ENCODE measurements around the gene FEN1.

FEN1 gene

DNA sequence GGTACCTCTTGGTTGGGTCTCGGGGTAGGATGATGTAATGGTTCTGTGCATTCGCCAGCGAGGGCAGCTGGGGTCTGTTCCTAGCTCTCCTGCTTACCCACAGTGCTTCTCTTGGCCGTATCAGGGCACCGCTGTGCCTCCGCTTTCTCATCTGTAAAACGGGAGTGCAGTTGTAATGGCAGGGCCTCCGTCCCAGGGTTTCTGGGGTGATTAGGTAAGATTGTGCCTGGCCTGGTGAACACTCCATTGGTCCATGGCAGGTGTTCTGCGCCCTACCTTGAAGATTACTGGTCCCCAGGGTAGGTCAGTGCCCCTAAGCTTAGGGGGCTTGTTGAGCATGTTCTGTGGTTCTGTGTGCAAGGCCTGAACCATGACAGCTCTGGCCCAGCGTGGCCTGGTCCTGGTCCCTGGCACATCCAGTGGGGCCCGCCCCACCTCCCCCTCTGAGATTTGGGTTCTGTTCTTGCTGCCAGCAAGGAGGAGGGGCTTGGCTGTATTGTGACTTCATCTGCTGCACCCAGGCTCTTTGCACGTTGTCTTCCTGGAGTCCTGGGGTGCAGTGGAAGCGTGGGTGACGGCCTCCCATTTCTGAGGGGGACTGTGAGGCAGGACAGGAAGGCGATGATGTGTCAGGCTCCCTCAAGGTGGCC is 35.4 kb upstream of the FEN1 start:
- no peak for DNase-seq

DNA sequence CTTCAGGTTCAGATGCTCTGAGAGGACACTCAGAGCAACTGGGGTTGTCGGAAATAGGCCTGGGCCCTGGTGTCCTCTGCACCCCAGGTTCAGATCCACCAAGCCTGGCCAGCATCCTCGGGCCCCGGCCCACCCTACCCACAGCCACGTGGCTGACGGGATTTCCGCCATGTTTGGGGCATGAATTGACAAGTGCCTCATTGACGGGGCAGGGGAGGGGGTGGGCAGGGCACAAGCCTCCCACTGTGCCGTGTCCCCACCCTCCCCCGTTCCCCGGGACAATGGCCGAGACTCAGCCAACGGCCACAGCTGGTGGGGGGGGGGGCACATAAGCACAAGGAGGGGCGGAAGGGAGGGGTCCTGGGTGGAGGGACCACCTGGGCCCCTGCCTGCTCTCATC is 31.8 kb upstream of the FEN1 start:
- no peak for DNase-seq

DNA sequence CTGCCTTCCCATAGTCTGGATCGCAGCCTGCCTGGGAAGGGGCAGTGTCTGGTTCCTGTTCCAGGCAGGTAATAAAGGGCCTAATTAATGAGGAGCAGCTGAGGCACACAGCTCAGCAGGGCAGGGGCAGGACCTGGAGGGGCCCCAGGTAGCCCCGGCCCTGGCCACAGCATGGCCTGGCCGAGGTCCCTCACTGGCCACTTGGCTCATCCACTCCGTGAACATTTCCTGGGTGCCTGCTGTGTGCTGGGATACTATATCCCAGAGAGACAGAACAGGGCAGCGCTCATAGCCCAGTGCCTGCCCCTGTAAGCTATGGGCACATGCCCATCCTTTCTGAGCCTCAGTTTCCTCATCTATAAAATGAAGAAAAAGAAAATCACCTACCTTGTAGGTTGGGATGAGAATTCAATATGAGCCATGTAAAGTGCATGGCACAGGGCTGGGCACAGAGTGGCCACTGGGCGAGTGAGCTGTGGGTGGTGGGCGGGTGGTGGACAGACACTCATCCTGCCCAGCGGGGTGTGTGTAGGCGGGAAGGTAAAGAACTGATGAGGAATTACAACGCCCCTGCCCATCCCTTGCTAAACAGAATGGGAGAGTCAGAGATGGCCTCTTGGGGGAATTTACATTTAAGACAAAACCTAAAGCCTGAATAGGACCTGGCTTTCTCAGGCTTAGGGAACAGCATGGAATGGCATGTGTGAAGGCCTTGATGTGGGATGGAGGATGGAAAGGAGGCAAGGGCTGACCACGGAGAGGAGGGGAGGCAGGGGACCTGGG is 31.1 kb upstream of the FEN1 start:
- DNase-seq: no peak

DNA sequence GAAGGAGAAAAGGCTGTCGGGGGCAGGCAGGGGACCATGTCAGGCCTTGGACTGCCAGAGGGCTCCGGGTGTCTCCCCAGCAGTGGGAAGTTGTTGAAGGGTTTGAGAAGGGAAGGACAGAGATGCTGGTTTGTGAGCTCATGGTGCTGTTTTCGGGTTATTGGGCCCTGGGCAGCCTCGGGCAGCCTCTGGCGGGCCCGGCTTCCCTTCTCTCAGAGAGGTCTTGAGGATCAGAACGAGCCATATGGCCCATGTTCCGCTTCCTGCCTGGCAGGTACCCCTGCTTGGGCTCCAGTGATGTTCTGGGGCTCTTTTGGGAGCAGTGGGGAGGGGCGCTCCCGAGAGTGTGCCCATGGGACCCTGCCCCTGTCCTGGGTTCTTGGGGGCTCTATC is 30.5 kb upstream of the FEN1 start:
- DNase-seq: no peak

DNA sequence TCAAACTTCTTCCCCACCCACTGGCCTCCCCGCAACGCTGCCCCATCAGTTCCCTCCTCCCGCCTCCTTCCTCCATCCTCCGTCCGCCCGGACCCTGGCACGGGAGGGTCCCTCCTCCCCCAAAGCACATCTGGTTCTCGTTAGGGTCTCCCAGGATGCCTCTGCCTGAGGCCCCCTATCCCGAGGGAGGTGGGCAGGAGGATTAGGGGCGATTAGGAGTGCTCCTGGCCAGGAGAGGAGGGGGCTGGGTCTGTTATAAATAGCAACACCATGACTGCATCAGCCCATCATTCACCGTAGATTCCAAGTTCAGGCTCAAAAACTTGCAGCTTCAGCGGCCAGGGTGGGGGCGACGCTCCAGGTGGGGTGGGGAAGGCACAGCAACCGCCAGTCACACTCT is 29.9 kb upstream of the FEN1 start:
- no peak for DNase-seq

DNA sequence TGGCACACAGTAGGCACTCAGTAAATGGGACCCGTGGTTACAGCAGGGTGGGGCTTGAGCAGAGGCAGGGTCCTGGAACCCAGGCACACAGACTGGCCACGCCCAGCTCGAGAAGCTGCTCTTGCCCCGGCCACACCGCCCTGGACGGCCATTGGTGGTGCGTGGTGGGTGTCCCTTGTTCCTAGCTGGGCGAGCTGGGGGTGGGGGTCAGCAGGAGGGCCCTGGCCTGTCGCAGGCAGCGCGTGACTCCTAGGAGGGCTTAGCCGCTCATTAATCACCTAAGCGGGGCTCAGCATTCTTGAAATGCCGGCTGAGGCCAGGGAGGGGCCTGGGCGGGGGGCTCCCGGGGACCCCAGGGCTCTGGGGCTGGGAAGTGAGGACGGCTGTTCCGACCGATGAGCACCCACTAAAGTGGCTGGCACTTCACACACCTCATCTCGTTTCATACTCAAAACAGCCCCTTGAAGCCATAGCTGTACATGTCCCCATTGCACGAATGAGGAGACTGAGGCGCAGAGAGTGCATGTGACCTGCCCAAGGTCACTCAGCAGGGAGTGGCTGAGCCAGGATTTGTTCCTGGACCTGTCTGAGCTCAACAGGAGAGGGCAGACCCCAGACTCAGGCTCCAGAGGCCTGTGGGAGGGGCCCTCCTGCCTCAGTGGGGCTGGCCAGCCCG is 28.6 kb upstream of the FEN1 start:
- DNase-seq: no peak

DNA sequence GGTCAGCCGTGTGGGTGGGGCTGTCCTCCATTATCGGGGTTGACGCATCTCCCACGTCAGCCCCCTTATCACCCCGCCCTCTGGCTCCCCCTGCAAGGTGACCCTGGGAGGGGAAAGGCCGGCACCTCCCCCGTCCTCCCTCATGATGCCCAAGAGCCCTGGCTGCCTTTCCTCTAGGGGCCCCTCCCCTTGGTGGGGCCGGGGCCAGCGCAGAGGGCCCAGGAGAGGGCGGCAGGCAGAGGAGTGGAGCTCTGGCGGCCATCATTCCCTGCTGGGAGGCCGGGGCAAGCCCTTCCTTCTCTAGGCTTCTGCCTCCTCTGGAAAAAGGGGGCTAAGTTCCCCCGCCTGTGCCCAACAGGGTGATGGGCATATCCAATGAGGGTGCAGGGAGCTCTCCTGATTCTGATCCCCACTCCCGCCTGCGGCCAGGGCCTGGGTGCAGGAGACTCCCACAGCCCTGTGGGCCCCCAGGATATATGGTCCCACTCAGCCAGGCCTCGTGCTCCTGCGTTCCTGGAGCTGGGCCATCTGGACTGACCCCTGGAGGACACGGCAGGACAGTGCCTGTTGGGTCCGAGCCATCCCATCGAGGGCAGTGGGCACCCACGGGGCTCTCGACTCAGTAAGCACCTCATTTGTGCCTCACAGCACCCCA is 28.0 kb upstream of the FEN1 start:
- DNase-seq: no peak

DNA sequence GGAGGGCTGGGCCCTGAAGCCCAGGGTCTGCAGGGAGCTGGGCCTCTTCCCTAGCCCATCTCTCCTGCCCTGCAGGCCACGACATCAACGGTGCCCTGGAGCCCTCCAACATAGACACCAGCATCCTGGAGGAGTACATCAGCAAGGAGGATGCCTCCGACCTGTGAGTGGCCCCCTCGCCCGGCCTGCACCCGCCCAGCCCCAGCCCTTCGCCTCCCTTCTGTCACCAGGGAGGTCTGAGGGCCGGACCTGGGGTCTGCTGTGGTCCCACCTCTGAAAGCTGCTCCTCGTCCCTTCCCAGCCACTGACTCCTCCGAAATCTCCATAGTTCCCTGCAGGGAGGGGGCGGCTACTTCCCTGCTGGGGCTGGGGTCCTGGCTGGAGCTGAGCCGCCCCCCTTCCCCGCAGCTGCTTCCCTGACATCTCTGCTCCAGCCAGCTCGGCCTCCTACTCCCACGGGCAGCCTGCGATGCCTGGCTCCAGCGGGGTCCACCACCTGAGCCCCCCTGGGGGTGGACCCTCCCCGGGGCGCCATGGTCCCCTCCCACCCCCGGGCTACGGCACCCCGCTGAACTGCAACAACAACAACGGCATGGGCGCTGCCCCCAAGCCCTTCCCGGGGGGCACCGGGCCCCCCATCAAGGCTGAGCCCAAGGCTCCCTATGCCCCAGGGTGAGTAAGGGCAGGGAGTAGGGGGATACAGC is 27.0 kb upstream of the FEN1 start:
- DNase-seq: no peak

DNA sequence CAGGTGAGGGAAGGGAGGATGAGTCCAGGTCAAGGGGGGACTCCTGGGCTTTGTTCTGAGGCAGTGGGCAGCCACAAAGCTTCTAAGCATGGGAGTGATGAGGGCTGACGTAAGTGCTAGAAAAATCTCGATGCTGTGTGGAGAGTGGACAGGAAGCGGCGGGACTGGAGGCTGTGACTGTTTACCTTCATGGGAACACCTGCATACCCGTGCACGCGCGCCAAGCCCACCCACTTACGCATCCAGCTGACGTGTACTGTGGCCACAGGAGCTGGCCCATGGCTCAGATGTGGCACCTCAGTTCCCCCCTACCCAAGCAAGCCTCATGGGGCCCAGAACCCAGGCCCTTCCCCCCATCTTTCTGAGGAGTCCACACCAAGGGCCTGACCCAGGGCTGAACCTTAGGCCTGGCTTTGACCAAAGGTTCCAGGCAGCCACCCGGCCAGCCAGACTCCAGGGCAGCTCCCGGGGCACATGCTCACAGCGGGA is 26.3 kb upstream of the FEN1 start:
- DNase-seq: no peak

DNA sequence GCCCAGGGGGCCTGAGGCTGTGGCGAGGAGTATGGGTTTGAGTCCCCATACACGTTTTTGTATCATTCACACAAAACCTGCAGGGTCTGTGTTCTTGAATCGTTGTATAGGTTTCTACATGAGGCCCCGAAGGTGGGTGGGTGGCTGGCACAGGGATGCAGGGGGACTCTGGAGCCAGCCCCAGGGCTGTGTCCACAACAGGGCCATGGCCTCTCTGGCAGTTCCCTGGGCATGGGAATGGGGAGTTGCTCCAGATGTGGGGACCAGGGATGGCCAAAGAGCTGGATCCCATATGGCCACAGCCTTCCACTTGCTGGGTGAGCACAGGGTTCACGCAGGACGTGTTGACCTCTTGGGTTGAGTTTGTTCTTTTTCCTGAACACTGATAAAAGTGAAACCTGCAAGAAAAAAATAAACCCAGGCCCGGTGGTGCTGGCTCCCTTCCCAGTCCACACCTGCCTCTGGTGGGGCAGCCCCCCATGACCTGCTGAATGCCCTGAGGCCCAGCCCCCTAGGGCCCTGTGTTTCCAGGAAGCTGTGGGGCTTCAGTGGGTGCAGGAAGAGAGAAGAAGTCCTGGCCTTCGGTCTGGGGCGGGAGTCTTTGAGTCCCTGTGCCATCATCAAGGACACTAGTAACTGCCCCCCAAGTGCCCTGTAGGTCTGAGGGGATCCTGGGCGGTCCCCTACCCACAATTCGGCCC is 24.2 kb upstream of the FEN1 start:
- no peak for DNase-seq

DNA sequence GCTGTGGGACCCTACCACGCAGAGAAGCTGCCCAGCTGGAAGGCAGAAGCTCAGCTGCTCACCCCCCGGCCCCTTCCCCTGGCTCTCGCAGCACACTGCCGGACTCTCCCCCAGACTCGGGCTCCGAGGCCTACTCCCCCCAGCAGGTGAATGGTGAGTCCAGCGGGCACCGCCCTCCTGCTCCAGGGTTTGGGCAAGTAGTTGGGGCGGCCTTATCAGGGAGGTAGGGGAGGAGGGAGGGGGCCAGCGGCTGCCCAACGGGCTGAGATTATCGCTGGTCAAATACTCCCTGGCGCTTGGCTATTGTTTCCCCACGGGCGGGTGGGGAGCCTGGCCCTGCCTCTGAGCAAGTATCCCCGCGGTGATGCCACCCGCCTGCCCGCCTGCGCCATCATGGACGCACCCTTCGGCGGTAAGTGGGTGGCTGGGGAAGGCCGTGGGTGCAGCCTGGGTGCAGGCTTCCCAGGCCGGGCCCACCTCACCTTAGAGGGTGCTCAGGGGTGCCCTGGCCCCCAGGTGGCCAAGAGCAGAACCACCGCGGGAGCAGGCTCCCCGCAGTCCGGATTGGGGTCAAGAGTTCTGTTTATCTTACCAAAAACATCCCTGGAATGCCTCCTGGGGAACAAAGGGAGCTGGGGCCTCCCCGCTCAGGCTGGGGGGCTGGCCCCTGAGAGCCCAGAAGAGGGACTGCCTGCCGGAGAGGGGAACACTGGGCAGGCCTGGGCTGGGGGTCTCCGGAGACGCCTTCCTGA is 23.4 kb upstream of the FEN1 start:
- no peak for DNase-seq

DNA sequence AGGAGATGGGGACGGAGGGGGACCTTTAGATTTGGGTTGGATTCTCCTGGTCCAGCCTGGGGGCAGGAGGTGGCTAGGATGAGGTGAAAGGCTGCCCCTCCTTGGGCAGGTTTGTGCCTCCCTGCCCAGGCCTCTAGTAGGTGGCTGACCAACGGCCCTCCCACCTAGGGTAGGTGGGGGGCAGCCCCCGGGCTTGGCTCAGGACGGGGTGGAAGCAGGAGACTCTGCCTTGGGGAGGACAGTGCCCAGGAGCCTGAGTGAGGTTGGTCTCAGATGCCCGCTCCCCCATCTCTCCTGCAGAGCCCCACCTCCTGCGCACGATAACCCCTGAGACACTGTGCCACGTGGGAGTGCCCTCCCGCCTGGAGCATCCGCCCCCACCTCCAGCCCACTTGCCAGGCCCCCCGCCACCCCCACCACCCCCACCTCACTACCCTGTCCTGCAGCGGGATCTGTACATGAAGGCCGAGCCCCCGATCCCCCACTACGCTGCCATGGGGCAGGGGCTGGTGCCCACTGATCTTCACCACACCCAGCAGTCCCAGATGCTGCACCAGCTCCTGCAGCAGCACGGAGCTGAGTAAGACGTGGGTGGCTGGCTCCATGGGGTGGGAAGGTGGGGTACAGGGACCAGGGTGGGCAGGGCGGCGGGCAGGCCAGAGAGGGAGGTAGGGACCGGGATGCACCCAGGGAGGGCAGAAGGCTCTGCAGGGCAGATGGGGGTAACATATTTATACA is 22.6 kb upstream of the FEN1 start:
- no peak for DNase-seq

DNA sequence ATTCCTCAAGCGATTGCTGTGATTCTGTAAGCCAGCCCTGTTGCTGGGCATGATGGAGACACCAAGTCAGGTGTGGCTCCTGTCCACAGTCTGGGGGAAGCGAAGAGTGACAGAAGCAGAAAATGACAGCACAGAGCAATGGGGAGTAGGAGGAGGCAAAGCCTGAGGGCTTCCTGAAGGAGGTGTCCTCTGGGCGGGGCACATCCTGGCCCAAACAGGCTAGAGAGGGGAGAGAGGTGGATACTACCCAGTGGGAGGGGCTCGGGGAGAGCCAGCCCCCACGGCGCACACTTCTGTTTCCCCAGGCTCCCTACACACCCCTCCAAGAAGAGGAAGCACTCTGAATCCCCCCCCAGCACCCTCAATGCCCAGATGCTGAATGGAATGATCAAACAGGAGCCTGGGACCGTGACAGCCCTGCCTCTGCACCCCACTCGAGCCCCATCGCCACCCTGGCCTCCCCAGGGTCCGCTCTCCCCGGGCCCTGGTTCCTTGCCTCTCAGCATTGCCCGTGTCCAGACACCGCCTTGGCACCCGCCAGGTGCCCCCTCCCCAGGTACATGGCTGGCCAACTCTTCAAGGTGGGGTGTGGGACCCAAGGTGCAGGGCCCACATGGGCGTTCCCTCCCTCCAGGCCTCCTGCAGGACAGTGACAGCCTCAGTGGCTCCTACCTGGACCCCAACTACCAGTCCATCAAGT is 21.4 kb upstream of the FEN1 start:
- no peak for DNase-seq

DNA sequence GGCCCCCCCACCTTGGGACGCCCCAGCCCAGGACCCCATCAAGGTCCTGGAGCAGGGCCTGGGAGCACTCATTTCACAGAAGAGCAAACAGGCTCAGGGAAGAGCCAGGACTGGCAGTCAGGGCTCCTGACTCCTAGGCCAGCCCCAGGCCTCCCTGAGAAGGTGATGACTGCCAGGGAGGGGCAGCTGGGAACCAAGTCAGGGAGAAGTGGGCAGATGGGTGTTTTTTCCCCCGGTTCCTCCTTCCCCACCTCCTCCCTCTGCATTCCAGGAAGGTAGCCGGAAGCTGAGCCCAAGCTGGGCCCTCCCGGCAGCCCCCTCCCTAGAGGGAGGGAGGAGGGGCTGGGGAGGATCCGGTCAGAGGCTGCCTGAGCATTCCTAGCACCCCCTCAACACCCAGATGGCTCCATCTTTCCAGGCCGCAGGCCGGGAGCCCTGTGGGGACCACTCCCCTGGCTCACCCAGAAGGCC is 20.7 kb upstream of the FEN1 start:
- DNase-seq: no peak

DNA sequence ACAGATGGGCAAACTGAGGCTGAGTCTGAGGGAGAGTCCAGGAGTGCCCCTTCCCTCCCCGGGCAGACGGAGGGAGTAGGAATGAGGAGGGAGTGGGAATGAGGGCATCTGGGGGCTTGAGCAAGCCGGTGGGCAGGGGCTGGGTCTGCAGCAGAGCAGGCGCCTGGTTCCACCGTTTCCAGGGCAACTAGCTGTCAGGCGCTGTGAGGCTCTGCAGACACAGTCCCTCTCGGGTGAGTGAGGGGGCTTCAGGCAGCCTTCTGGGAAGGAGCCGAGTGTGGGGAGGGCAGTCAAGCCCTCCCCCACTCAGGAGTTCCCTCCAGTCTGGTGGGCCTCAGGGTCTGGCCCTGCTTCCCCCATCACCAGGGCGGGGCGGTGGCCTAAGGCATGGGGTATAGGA is 19.4 kb upstream of the FEN1 start:
- no peak for DNase-seq

DNA sequence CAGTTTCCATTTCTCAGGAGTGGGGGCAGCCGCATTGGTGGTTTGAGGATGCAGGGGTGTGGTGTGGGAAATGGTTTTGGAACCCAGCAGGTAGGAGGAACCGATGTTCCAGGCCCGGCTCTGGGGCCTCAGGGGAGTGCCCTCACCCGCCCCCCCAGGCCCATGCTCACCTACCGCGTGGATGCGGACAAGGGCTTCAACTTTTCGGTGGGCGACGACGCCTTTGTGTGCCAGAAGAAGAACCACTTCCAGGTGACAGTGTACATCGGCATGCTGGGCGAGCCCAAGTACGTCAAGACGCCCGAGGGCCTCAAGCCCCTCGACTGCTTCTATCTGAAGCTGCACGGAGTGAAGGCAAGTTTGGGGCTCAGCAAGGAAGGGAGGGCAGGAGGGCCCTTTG is 18.9 kb upstream of the FEN1 start:
- DNase-seq: no peak

DNA sequence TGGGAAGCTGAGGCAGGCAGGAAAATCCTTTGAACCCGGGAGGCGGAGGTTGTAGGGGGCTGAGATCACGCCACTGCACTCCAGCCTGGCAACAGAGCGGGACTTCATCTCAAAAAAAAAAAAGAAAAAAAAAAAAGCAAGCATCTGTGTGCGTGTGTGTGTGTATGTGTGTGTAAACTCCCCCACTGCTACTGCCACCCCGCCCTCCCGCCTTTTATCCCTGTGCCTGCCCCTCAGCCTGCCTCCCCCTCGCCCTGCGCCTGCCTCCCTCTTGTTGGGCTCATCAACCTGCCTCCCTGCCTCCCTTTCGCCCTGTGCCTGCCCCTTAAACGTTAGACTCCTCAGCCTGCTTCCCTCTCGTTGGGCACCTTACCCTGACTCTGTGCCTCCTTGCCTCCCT is 18.3 kb upstream of the FEN1 start:
- DNase-seq: no peak

DNA sequence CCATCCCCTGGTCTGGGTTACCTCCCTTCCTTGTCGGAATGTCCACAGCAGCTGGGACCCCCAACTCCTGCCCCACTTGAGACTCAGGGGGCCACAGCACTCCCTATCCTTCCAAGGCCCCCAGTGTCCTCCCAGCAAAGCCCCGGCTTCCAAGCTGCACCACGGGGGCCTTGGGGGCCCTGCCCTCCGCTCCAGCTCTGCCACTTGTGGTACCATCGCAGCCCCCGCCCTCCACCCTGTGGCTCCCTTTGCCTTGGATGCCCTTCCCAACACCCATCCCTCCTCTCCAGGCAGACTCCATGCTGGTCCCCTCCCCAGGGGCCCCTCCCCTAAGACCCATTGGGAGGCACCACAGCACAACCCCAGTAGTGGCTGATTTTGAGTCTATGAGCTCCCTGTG is 17.6 kb upstream of the FEN1 start:
- DNase-seq: no peak

DNA sequence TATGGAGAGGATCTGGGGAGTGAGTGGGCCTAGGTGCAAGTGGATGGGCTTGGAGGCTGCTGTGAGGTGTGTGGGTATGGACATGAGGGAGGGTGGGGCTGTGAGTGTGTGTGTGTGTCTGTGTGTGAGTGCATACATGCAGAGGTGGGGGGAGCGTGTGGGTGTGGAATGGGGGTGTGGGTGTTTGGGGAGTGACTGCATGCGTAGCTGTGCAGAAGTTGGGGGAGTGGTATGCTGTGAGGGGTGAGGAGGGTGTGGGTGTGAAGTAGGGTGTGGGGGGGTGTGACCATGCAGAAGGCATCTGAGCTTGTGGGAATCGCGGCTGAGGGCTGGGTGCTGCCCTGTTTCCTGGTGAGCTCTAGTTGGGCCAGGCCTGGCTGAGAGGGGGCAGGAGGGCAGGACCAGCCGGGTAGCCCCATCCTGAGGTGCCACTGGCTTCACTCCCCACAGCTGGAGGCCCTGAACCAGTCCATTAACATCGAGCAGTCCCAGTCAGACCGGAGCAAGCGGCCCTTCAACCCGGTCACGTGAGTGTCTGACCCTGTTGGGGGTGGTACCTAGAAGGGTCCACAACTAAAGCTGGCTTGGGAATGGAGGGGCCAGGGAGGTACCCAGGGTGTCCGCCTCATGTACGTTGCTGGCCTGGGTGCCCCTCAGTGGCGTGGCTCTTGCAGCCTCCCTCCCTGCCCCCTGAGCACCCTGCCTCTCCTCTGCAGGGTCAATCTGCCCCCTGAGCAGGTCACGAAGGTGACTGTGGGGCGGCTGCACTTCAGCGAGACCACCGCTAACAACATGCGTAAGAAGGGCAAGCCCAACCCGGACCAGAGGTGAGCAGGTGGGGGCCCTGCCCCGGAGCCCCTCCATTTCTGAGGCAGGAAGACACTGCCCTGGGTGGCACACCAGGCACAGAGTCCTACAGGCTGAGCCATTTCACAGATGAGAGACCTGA is 16.8 kb upstream of the FEN1 start:
- no peak for DNase-seq
